HL-60 (cell line): ENCODE results near the gene CABP2.

Experiments
- DNase-seq, 2 experiments: peaks; one replicate each; pipeline ENCODE4 v3.0.0-alpha.2; 2010 to 2020; ENCODE audit warnings: low read depth in 1 of 2, low spot score in 1 of 2
- H3K27ac ChIP-seq: fragments of 250-450 bp; sonication (Bioruptor Pico); replicated peaks from 2 replicates; pipeline ENCODE4 v1.5.1; 2020; ENCODE audit warnings: mild to moderate bottlenecking, moderate library complexity
- H3K27me3 ChIP-seq: fragments of 250-450 bp; sonication (Bioruptor Pico); 2 replicates; pipeline ENCODE4 v1.5.1; 2021; ENCODE audit warnings: mild to moderate bottlenecking, moderate library complexity; ENCODE audit not compliant: insufficient read depth, poor library complexity, severe bottlenecking
- H3K4me3 ChIP-seq: replicated peaks from 2 replicates; pipeline ENCODE4 v1.5.1; 2011; ENCODE audit warnings: mild to moderate bottlenecking, control low read depth, low read length; ENCODE audit not compliant: insufficient read depth
- GABPA ChIP-seq: IDR thresholded peaks from 2 replicates; pipeline ENCODE4 v1.6.1; 2012; ENCODE audit warnings: low read depth
- POLR2AphosphoS5 ChIP-seq: IDR thresholded peaks from 2 replicates; pipeline ENCODE4 v1.6.1; 2012; ENCODE audit warnings: low read depth
- REST ChIP-seq: IDR thresholded peaks from 2 replicates; pipeline ENCODE4 v1.6.1; 2012; ENCODE audit warnings: low read depth; ENCODE audit not compliant: insufficient replicate concordance
- SPI1 ChIP-seq: IDR thresholded peaks from 2 replicates; pipeline ENCODE4 v1.6.1; 2012; ENCODE audit warnings: low read depth, mild to moderate bottlenecking, borderline replicate concordance
- TF ChIP-seq, protein P1 (sequence below): IDR thresholded peaks from one replicate; pipeline ENCODE4 v1.5.1; 2011; ENCODE audit warnings: low read length, control low read depth, inconsistent platforms; ENCODE audit not compliant: insufficient read depth

CABP2 gene

GRCh38 chr11:67530282-67530592 lies 7.0 kb upstream of the CABP2 start:
- H3K27me3 ChIP-seq = no peaks in the 10 kb centered on the region
- no peak overlapping the region for H3K27ac ChIP-seq

DNA sequence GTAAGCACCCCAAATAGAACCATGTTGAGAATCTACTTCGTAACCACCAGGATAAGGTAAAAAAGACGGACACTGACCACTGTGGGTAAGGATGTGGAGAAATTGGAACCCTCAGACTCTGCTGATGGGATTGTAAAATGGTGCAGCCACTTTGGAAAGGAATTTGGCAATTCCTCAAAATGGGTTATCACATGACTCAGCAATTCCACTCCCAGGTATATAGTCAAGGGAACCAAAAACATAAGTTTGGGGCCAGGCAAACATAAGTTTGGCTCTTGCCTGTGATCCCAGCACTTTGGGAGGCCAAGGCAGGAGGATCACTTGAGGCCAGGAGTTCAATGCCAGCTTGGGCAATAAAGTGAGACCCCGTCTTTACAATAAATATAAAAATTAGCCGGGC lies 5.1 kb upstream of the CABP2 start:
- H3K27ac ChIP-seq = no peak overlapping the region
- TF ChIP-seq, protein P1, sequence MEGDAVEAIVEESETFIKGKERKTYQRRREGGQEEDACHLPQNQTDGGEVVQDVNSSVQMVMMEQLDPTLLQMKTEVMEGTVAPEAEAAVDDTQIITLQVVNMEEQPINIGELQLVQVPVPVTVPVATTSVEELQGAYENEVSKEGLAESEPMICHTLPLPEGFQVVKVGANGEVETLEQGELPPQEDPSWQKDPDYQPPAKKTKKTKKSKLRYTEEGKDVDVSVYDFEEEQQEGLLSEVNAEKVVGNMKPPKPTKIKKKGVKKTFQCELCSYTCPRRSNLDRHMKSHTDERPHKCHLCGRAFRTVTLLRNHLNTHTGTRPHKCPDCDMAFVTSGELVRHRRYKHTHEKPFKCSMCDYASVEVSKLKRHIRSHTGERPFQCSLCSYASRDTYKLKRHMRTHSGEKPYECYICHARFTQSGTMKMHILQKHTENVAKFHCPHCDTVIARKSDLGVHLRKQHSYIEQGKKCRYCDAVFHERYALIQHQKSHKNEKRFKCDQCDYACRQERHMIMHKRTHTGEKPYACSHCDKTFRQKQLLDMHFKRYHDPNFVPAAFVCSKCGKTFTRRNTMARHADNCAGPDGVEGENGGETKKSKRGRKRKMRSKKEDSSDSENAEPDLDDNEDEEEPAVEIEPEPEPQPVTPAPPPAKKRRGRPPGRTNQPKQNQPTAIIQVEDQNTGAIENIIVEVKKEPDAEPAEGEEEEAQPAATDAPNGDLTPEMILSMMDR = no peak
- TF ChIP-seq POLR2AphosphoS5 (no peak), GABPA (no peak), SPI1 (no peak), REST (no peak)
- no peaks in the 10 kb centered on the region for H3K27me3 ChIP-seq
- DNase-seq = no peak
- no peak overlapping the region for H3K4me3 ChIP-seq

More at GRCh38 chr11:67530282-67530592, 7.0 kb upstream of the CABP2 start:
- TF ChIP-seq POLR2AphosphoS5 (no peak), SPI1 (no peak), GABPA (no peak), REST (no peak)
- TF ChIP-seq, protein P1 = no peak
- DNase-seq = no peak
- no peak overlapping the region for H3K4me3 ChIP-seq

GRCh38 chr11:67525275-67525976 lies 2.2 kb upstream of the CABP2 start:
- Histone ChIP-seq H3K27me3 (no peaks in the 10 kb centered on the region), H3K4me3 (no peak overlapping the region), H3K27ac (no peak overlapping the region)
- DNase-seq = no peak
- no peak for TF ChIP-seq GABPA
- no peak for TF ChIP-seq POLR2AphosphoS5
- TF ChIP-seq REST = no peak
- TF ChIP-seq, protein P1 = no peak
- no peak for TF ChIP-seq SPI1
